H1 (cell line): ENCODE results near the gene FGF14.
"Not testable (repeated sequence)": the region's sequence is repeated elsewhere in the genome, so short reads cannot be mapped to it uniquely, and the experiment has no call there.

Source experiments
- ATF2 ChIP-seq: IDR thresholded peaks from 2 replicates; pipeline ENCODE4 v1.6.1; 2012; ENCODE audit warnings: low read length, inconsistent platforms
- CEBPB ChIP-seq: IDR thresholded peaks from 2 replicates; pipeline ENCODE4 v1.6.1; 2012; ENCODE audit warnings: low read depth, low read length
- CHD1 ChIP-seq: IDR thresholded peaks from 2 replicates; pipeline ENCODE4 v1.6.1; 2012; ENCODE audit warnings: low read depth, low read length, improper control_type of control experiment
- CTCF ChIP-seq, 3 experiments: IDR thresholded peaks; 1 replicate in 2 of 3; 2 replicates in 1 of 3; pipeline versions ENCODE4 v1.5.1 to v1.6.1; 2011; ENCODE audit warnings: low read length in 3 of 3, mild to moderate bottlenecking in 3 of 3, inconsistent platforms in 2 of 3, low read depth in 1 of 3, moderate library complexity in 1 of 3; ENCODE audit not compliant: insufficient read depth in 1 of 3; ENCODE audit errors: control extremely low read depth in 1 of 3
- E2F6 ChIP-seq: IDR thresholded peaks from 2 replicates; pipeline ENCODE4 v1.6.1; 2012; ENCODE audit warnings: inconsistent platforms
- EP300 ChIP-seq, 2 experiments: IDR thresholded peaks; 1 replicate in 1 of 2; 2 replicates in 1 of 2; pipeline ENCODE4 v1.6.1; 2011 to 2012; ENCODE audit warnings: low read depth in 2 of 2, low read length in 2 of 2, mild to moderate bottlenecking in 2 of 2, borderline replicate concordance in 1 of 2, inconsistent platforms in 1 of 2, moderate library complexity in 1 of 2
- GABPA ChIP-seq: IDR thresholded peaks from 2 replicates; pipeline ENCODE4 v1.6.1; 2011; ENCODE audit warnings: mild to moderate bottlenecking, low read length, moderate library complexity, borderline replicate concordance; ENCODE audit not compliant: insufficient read depth
- JUND ChIP-seq: IDR thresholded peaks from 2 replicates; pipeline ENCODE4 v1.6.1; 2011; ENCODE audit warnings: mild to moderate bottlenecking, improper control_type of control experiment, low read length
- POLR2AphosphoS5 ChIP-seq: IDR thresholded peaks from 2 replicates; pipeline ENCODE4 v1.6.1; 2011; ENCODE audit warnings: low read depth, low read length
- RNF2 ChIP-seq: fragments of 200-900, 300-1000 bp; sonication (generic); IDR thresholded peaks from 2 replicates; pipeline ENCODE4 v1.7.1; 2016; ENCODE audit warnings: borderline replicate concordance, low read depth, mild to moderate bottlenecking, antibody characterized with exemption, low read length; ENCODE audit not compliant: poor library complexity, severe bottlenecking; ENCODE audit errors: missing control alignments

- TF ChIP-seq RNF2; EP300 (IDR thresholded peaks at IDR 0.05; ENCODE audit: borderline replicate concordance in 1 of 2, low read depth in 2 of 2, low read length in 2 of 2); GABPA; CEBPB; ATF2; POLR2AphosphoS5; CHD1; CTCF (IDR thresholded peaks at IDR 0.05; ENCODE audit: control extremely low read depth in 1 of 3, insufficient read depth in 1 of 3, low read depth in 1 of 3, low read length in 3 of 3); E2F6; JUND: not testable (repeated sequence)
Observed at GRCh38 chr13:102137904-102138303, 263.9 kb downstream of the FGF14 start.
